Psoas muscle (tissue), 8 donors: ENCODE measurements around the gene CYP3A4. TPM values are rescaled to one million over a fixed set of nuclear protein-coding genes. Genes with fewer than 3 reads are reported as not detected.

Experiments
- ATAC-seq, 4 donors: fragments of 200-7000 bp; cut with Tn5 transposase; one replicate each; pipeline ENCODE4 v1.9.1; 2020; ENCODE audit warnings: moderate library complexity in 3 of 4, mild to moderate bottlenecking in 2 of 4
- DNase-seq, 2 donors: peaks; one replicate each; pipeline ENCODE4 v3.0.0-alpha.2; 2020
- H3K27ac ChIP-seq: fragments of 200-600 bp; one replicate; pipeline ENCODE4 v1.8.0; 2022
- H3K27me3 ChIP-seq, 3 donors: fragments of 200-600 bp in 1 of 3; one replicate each; pipeline versions ENCODE4 v1.6.1 to v1.8.0; 2013 to 2022; ENCODE audit warnings: low read length in 2 of 3, mild to moderate bottlenecking in 2 of 3, moderate library complexity in 1 of 3; ENCODE audit not compliant: insufficient read depth in 3 of 3
- H3K36me3 ChIP-seq, 2 donors: fragments of 200-600 bp in 1 of 2; one replicate each; pipeline versions ENCODE4 v1.6.1 to v1.8.0; 2013 to 2022; ENCODE audit warnings: low read depth in 1 of 2, mild to moderate bottlenecking in 1 of 2, moderate library complexity in 1 of 2; ENCODE audit not compliant: insufficient read depth in 1 of 2
- H3K4me1 ChIP-seq: fragments of 200-600 bp; one replicate; pipeline ENCODE4 v1.8.0; 2022
- H3K4me3 ChIP-seq: fragments of 200-600 bp; one replicate; pipeline ENCODE4 v1.8.0; 2022; ENCODE audit warnings: mild to moderate bottlenecking
- H3K9me3 ChIP-seq: fragments of 200-600 bp; one replicate; pipeline ENCODE4 v1.8.0; 2022
- CTCF ChIP-seq: fragments of 200-600 bp; IDR thresholded peaks from one replicate; pipeline ENCODE4 v1.8.0; 2022; ENCODE audit warnings: antibody characterized with exemption
- WGBS, 3 donors: extraction: QIAGEN DNeasy Blood & Tissue Kit; methylation state at CpG; one replicate each; pipeline versions ENCODE4 v1.1.6 to v1.1.7; 2013; 5-methylcytosine and 5-hydroxymethylcytosine counted together
- intact Hi-C, 2 donors: fragments of 100-400 bp; cut with DNase I; formaldehyde crosslinking; loops; one replicate each; pipeline versions ENCODE4 v1.11.0 to v1.14.2; 2022
- polyA plus RNA-seq, 3 donors: library from polyadenylated mRNA; stranded (reverse); fragments of 200-250 nt; gene quantifications; one replicate each; pipeline ENCODE4 v1.2.3, GENCODE V29; 2013
- total RNA-seq, 4 donors: library from RNA; stranded (reverse); fragmentation: NEBNext Ultra II Directional in 2 of 4; extraction: Animal tissue kit (Norgen Biotek cat#: 25700) in 2 of 4; gene quantifications; one replicate each; pipeline versions ENCODE4 v1.2.1 to v1.2.4, GENCODE V29; 2021 to 2023
- donor health status: healthy with polysubstance abuse.
- donor health status: DM: no; HTN: no; CAD: no; lungs with moderate emphysema.
- donor health status: Bipolar disorder and iron deficiency.
- donor health status: healthy.
- donor health status: DM: yes; HTN: yes; CAD: no.
- donor health status: DM: no; HTN: no; CAD: no.
- donor health status: DM: no; HTN: no; CAD: no.
- donor health status: DM: yes; HTN: yes; CAD: no.

The CYP3A4 gene
- total and polyA plus RNA-seq, 7 donors = 0.08 to 4.2 (median 0.30) TPM; not detected in 1

- Histone ChIP-seq H3K4me3 (no peak overlapping the region), H3K4me1 (peaks cover 3% of the 10 kb centered on the region), H3K9me3 (peaks cover 12% of the 10 kb centered on the region), H3K27ac (no peak overlapping the region), H3K27me3 (no peaks in the 10 kb centered on the region), H3K36me3 (no peaks in the 10 kb centered on the region)
- ATAC-seq (no peak), DNase-seq (no peak)
- no peak for TF ChIP-seq CTCF
- intact Hi-C loops = no loop called here
- 77 to 83% (median 81%) methylated on average over 12 of the region's 12 CpGs for WGBS, 3 donors
Measured at GRCh38 chr7:99794585-99795502, 10.9 kb upstream of the CYP3A4 start.

GRCh38 chr7:99793443-99793842 lies 9.5 kb upstream of the CYP3A4 start:
- no peak overlapping the region for H3K27ac ChIP-seq
- intact Hi-C loops = no loop called here
- H3K27me3 ChIP-seq = no peaks in the 10 kb centered on the region
- no peaks in the 10 kb centered on the region for H3K36me3 ChIP-seq
- no peak for ATAC-seq
- peaks cover 14% of the 10 kb centered on the region for H3K4me1 ChIP-seq
- no peak for DNase-seq
- no peak for TF ChIP-seq CTCF
- WGBS, 3 donors = 86 to 93% (median 92%) methylated on average over 5 of the region's 5 CpGs
- H3K4me3 ChIP-seq = no peak overlapping the region
- H3K9me3 ChIP-seq = peaks cover under 1% of the 10 kb centered on the region

GRCh38 chr7:99792967-99793366 lies 9.0 kb upstream of the CYP3A4 start:
- TF ChIP-seq CTCF = no peak

GRCh38 chr7:99791667-99792369 lies 7.8 kb upstream of the CYP3A4 start:
- TF ChIP-seq CTCF = no peak
- DNase-seq (no peak), ATAC-seq (no peak)
- H3K27ac ChIP-seq = no peak overlapping the region
- H3K27me3 ChIP-seq = no peaks in the 10 kb centered on the region
- intact Hi-C loops = no loop called here
- H3K9me3 ChIP-seq = no peaks in the 10 kb centered on the region
- WGBS, 3 donors = 49 to 56% (median 50%) methylated on average over 5 of the region's 5 CpGs
- H3K4me3 ChIP-seq = no peak overlapping the region
- H3K36me3 ChIP-seq = no peaks in the 10 kb centered on the region
- peaks cover 17% of the 10 kb centered on the region for H3K4me1 ChIP-seq

More at GRCh38 chr7:99792967-99793366, 9.0 kb upstream of the CYP3A4 start:
- Histone ChIP-seq H3K4me1 (peaks cover 14% of the 10 kb centered on the region), H3K27me3 (no peaks in the 10 kb centered on the region), H3K36me3 (no peaks in the 10 kb centered on the region), H3K27ac (no peak overlapping the region), H3K4me3 (no peak overlapping the region), H3K9me3 (no peaks in the 10 kb centered on the region)
- DNase-seq (no peak), ATAC-seq (no peak)
- WGBS, 3 donors = 22 to 36% (median 24%) methylated on average over 4 of the region's 4 CpGs
- intact Hi-C loops = no loop called here
